Heart left ventricle (tissue), 13 donors: Measurements from ENCODE around the gene KRTAP5-9.

Experiments used
- CTCF ChIP-seq, 12 donors: fragments of 200-600 bp; sonication (generic) in 4 of 12; IDR thresholded peaks; one replicate each; pipeline versions ENCODE4 v1.5.0 to v1.8.0; 2018 to 2022; ENCODE audit warnings: antibody characterized with exemption in 12 of 12, mild to moderate bottlenecking in 5 of 12
- POLR2A ChIP-seq, 2 donors: fragments of 450-650 bp; IDR thresholded peaks; one replicate each; pipeline ENCODE4 v1.6.1; 2017; ENCODE audit warnings: antibody characterized with exemption in 2 of 2, mild to moderate bottlenecking in 2 of 2, moderate library complexity in 2 of 2
- donor health status: ischemic (EF 13 %, LVEDD 7.1; RV severe dilation, severe dysfunction).
- donor health status: DM: no; HTN: yes; CAD: no.
- donor health status: DM: no; HTN: no; CAD: no.
- donor health status: ischemic (EF 25% LVEDD 6.9; RV normal size, moderate dysfunction).
- donor health status: ischemic (EF 25% LVEDD 5.7; RV mildly dilated, moderate dysfunction).
- donor health status: ischemic (EF 35%, LVEDD 5.7; RV mildly dilated, moderate dysfunction).
- donor health status: nonischemic (EF 11% LVEDD 7.7; RV severe dilation, severe dysfunction).
- donor health status: DM: yes; HTN: yes; CAD: no.
- donor health status: PGD.
- donor health status: ischemic (EF 29% LVEDD 5.4; RV normal size, mild dysfunction).
- donor health status: nonischemic (EF 23%, LVEDD 6.1; RV moderate dilation, normal function).

- TF ChIP-seq CTCF (IDR thresholded peaks at IDR 0.05) (no peak), POLR2A (IDR thresholded peaks at IDR 0.05) (no peak)
These were observed 48.7 kb upstream of the KRTAP5-9 start for GRCh38 chr11:71499546-71499945.
